HUES48 (cell line): ENCODE measurements around the gene TRAF4.

Experiments used
- H3K27ac ChIP-seq: one replicate; pipeline ENCODE4 v1.7.0; 2013; ENCODE audit warnings: low read depth, low read length, inconsistent platforms
- H3K27me3 ChIP-seq: 2 replicates; pipeline ENCODE4 v1.6.1; 2013; ENCODE audit warnings: mild to moderate bottlenecking, low read length; ENCODE audit not compliant: control insufficient read depth, insufficient read depth
- H3K36me3 ChIP-seq: 2 replicates; pipeline ENCODE4 v1.6.1; 2013; ENCODE audit warnings: low read length; ENCODE audit not compliant: control insufficient read depth, insufficient read depth
- H3K4me1 ChIP-seq: 2 replicates; pipeline ENCODE4 v1.6.1; 2013; ENCODE audit warnings: mild to moderate bottlenecking, low read length; ENCODE audit not compliant: control insufficient read depth, insufficient read depth
- H3K4me3 ChIP-seq: 2 replicates; pipeline ENCODE4 v1.5.1; 2013; ENCODE audit warnings: mild to moderate bottlenecking, low read depth, low read length
- H3K9ac ChIP-seq: 2 replicates; pipeline ENCODE4 v1.6.1; 2013; ENCODE audit warnings: mild to moderate bottlenecking, low read depth, low read length, moderate library complexity
- H3K9me3 ChIP-seq: 2 replicates; pipeline ENCODE4 v1.6.1; 2013; ENCODE audit warnings: low read length; ENCODE audit not compliant: control insufficient read depth, insufficient read depth

The TRAF4 gene

DNA sequence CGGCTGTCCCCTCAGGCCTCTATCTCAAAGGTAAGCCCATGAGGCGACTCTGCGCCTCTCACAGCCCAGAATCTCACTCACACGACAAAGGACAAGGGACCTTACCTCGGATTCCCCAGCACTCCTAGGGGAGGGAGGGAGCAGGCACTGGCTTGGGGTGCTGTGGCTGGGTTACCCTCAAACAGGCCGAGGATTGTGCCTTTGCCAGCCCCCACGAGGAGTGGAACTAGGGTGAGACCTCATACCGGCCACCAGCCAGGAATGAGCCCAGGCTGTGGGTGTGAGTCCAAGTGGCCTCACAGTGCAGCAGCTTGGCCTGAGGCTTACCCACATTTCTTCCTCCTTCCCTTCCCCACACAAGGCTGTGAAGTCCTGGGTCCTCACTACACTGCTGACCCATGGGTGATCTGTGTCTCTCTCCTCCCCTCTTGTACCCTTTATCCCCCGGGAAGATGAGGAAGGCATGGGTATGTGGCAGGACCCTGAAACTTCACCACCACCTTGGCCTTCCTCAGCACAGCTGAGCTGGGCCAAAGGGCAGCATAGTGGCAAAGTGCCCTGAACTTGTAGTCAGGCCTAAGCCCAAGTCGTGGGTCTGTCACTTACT lies 38.0 kb upstream of the TRAF4 start:
- Histone ChIP-seq H3K4me3 (no peak overlapping the region), H3K9me3 (no peaks in the 10 kb centered on the region), H3K36me3 (peaks cover 39% of the 10 kb centered on the region), H3K4me1 (no peaks in the 10 kb centered on the region), H3K27me3 (no peaks in the 10 kb centered on the region), H3K27ac (peak overlapping the region; percentile 36), H3K9ac (no peak overlapping the region)

DNA sequence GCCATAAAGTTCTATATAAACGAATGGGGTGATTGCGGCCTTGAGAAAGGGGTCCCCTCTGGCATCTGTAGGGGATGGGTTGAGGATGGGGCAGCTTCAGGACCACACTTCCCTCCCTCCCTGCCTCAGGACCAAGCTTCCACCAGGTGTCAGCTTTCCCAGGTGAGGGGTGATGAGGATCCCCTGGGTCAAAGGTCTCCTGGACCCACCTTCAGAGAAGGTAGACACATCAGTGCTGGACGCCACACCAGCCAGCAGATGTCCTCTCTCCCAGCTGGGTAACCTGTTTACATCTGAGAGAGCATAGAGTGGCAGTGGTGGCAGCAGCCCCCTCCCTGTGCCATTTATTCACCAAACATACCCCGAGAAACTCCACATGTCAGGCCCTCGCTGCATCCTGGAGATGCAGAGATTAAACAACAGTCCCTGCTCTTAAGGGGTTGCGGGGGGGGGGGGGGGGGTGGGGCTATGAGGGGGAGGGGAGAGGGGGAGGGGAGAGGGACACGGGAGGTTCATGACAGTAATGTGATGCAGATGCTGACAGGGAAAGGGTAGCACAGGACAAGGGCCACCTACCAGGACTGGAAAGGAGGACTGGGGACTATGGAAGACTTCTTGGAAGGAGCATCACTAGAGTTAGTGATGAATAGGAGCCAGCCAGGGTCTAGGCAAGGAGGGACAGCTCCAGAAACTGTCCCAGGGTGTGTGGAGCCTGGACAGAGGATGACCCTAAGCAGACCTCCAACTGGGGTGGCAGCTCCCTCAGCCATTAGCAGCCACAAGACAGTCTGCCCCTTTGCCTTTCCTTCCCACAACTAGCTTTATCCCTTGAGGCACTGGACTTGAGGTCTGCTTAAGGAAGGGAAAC lies 37.1 kb upstream of the TRAF4 start:
- no peaks in the 10 kb centered on the region for H3K4me1 ChIP-seq
- H3K36me3 ChIP-seq, result peaks cover 30% of the 10 kb centered on the region
- no peak overlapping the region for H3K9ac ChIP-seq
- H3K4me3 ChIP-seq, result no peak overlapping the region
- no peak overlapping the region for H3K27ac ChIP-seq
- H3K9me3 ChIP-seq, result no peaks in the 10 kb centered on the region
- no peaks in the 10 kb centered on the region for H3K27me3 ChIP-seq

DNA sequence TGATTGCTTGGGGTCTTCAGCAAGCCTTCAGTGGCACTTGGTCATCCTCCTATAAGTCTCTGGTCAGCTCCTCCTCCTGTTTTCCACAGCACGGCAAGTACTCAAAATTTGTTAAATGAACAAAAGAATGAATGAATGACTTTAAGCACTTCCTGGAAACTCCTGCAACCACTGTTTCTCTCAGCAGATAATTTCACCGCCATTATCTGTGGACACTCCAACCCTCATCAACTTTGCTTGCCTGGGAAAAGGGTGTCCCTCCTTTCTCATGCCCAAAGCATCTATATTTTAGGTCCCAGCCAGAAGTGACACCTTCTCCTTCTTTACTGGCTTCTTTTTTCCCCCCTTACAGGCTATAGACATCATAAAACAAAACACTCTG lies 36.5 kb upstream of the TRAF4 start:
- Histone ChIP-seq H3K27ac (no peak overlapping the region), H3K36me3 (peaks cover 24% of the 10 kb centered on the region), H3K9me3 (no peaks in the 10 kb centered on the region), H3K9ac (no peak overlapping the region), H3K27me3 (no peaks in the 10 kb centered on the region), H3K4me3 (no peak overlapping the region), H3K4me1 (peaks cover under 1% of the 10 kb centered on the region; the same call in 1 of the 2 replicates)

DNA sequence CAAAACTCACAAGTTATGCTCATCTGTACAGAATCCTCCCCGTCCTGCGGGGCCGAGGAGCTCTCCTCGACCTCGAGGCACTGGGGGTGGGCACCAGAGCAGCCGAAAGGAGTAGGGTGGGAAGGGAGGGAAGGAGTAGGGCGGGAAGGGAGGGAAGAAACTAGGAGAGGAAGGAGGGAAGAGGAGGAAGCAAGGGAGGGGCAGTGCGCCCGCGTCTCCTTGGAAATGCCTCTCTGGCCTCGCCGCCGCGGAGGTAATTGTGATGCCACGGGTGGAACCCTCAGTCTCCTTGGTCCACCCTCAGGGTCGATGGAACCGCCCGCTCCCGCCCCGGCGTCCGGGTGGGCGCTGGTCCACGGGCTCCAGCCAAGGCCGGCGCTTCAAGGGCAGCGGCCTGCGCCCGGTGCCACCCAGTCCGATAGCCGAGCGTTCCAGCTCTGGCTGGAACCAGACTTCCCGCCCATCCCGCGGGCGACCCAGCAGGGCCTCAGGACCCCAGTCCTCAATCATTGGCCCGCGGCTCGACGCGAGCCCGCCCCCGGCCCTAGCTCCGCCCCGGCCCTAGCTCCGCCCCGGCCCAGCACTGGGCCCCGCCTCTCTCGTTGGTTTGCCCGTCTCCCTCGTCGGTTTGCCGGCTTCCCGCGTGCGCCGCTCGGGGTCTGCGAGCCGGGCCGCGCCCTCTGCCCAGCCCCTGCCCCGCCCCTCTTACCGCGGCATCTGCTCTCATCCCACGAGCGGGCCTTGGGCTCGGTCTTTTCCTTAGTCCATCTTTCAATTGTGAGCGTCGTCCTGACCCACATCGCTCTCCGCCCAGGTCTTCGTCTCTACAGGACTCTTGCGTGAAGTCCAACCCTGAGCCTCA lies 32.7 kb upstream of the TRAF4 start:
- H3K4me1 ChIP-seq, result peaks cover 8% of the 10 kb centered on the region
- peak overlapping the region; percentile 98 for H3K27ac ChIP-seq
- H3K4me3 ChIP-seq, result peak overlapping the region; percentile 88
- peak overlapping the region; percentile 95 for H3K9ac ChIP-seq
- peaks cover 30% of the 10 kb centered on the region for H3K36me3 ChIP-seq
- no peaks in the 10 kb centered on the region for H3K9me3 ChIP-seq
- no peaks in the 10 kb centered on the region for H3K27me3 ChIP-seq

DNA sequence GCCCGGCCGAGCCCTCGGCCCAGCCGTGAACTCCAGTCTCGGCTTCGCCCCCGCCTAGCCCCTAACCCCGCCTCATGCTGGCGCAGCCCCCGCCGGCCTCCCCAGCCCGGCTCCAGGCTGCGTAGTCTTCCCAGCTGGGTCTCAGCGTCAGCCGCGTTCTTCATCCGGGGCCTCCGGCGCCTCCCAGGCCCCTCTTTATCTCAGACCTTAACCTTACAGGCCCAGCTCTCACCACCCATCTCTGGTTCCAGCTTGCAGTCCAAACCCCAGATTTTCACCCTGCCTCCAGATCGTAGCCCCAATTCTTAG lies 32.1 kb upstream of the TRAF4 start, which contains the start of gene PROCA1:
Gene PROCA1 (minus strand): TSS at position 166 of the 309 bp plus-strand sequence. CDS start 228 bp downstream, outside the sequence.
- H3K4me3 ChIP-seq, result peak within 1 kb of the TSS; percentile 88
- H3K27me3 ChIP-seq, result no peaks in the 10 kb centered on the region
- H3K9ac ChIP-seq, result peak within 1 kb of the TSS; percentile 95
- H3K27ac ChIP-seq, result peak within 1 kb of the TSS; percentile 98
- no peaks in the 10 kb centered on the region for H3K9me3 ChIP-seq
- H3K4me1 ChIP-seq, result peaks cover 8% of the 10 kb centered on the region
- H3K36me3 ChIP-seq, result peaks cover 32% of the 10 kb centered on the region

DNA sequence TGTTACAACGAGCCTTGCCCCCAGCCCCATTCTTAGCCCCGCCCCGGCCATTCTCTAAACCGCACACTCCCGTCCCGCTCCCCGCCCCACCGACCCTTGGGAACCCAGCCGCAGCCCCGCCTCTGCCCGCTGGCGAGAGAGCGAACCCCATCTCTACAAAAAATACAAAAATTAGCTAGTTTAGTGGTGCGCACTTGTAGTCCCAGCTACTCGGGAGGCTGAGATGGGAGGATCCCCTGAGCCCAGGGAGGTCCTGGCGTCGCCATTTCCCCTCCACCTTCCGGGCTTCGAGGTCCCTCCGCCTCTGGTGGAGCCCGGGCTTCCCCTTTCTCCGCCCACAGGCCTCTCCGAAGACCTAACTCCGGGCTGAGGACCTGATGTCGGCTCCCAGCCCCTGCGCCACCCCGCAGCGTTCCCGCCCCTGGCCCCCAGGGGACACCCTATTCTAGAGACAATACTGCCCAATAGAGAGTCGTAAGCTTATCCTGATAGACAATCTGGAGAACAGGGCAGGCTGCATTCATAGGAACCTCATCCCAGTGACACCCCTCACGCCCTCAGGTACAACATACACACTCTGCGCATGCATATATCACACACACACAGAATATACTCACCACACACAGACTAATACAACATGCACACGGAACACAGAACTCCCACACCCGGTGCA lies 31.6 kb upstream of the TRAF4 start:
- Histone ChIP-seq H3K4me1 (peaks cover 8% of the 10 kb centered on the region), H3K4me3 (peak overlapping the region; percentile 88), H3K9me3 (no peaks in the 10 kb centered on the region), H3K27ac (peak overlapping the region; percentile 95), H3K36me3 (peaks cover 32% of the 10 kb centered on the region), H3K9ac (peak overlapping the region; percentile 70), H3K27me3 (no peaks in the 10 kb centered on the region)

DNA sequence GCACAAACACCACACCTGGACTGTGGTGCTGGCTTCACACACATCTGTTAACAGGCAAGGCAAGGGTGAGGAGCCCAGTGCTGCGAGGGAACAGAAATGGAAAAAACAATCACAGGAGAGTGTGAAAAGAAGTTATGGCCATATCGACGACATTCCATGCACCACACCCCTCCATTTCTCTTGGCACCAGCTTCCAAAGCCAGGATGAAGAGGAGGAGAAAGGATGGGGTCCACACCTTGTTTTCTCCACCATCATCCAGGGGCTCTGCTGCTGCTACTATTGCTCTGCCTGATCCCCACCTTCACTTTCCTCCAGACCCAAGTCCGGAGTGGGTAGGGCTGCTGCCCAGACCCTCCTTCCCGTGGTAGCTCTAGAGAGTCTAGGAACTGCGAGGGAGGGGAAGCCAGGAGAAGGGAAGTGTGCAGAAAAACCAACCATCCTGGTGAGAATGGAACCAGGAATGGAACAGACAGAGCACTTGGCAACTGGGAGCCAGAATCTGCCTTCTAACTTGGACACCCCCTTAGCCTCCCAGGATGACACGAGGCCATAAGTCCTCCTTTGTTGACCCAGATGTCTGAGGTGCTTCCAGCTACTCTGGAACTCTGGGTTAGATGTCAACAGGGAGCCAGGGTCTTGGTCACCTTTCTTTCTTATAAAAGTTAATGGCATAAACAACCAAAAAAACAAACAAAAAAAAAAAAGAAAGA lies 31.0 kb upstream of the TRAF4 start:
- Histone ChIP-seq H3K27ac (peak overlapping the region; percentile 95), H3K4me1 (peaks cover 8% of the 10 kb centered on the region), H3K4me3 (peak overlapping the region; percentile 88), H3K9me3 (no peaks in the 10 kb centered on the region), H3K36me3 (peaks cover 32% of the 10 kb centered on the region), H3K9ac (no peak overlapping the region), H3K27me3 (no peaks in the 10 kb centered on the region)

DNA sequence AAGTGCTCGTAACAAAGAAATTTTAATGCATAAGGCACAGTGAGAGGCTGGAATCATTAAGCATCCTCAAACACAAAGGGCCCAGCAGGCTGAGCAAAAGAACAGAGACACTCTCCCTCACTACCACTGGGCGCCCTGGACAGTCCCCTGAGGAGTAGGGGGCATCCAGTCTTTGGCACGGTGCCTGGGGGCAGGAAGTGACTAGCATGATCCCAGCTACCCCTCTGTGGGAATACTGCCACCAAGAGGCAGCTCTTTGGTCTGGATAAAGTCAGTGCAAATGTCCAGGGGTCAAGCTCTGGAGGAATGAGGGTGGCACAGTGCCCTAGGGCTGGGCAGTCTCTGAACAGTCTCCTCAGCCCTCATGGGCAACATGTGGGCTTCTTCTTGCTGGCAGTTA lies 29.5 kb upstream of the TRAF4 start:
- Histone ChIP-seq H3K36me3 (peaks cover 32% of the 10 kb centered on the region), H3K9me3 (no peaks in the 10 kb centered on the region), H3K4me3 (no peak overlapping the region), H3K27ac (no peak overlapping the region), H3K9ac (no peak overlapping the region), H3K4me1 (peaks cover 12% of the 10 kb centered on the region), H3K27me3 (no peaks in the 10 kb centered on the region)

DNA sequence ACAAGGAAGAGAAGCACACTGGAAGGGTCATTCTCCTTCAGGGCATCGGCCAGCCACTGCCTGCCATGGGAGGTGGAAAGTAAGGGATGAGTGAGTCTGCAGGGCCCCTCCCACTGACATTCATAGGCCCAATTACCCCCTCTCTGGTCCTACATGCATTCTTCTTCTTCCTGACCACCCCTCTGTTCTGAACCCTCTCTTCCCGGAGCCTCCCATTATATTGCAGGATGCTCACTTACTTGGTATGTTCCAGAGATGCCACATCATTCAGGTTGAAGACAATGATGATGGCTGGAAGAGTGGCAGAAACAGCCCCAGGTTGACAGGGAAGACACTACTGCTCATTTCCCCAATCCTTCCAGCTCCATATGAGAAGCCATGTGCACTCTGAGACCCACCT lies 28.6 kb upstream of the TRAF4 start:
- no peaks in the 10 kb centered on the region for H3K27me3 ChIP-seq
- no peak overlapping the region for H3K27ac ChIP-seq
- peaks cover 12% of the 10 kb centered on the region for H3K4me1 ChIP-seq
- no peak overlapping the region for H3K4me3 ChIP-seq
- H3K36me3 ChIP-seq, result peaks cover 32% of the 10 kb centered on the region
- no peak overlapping the region for H3K9ac ChIP-seq
- no peaks in the 10 kb centered on the region for H3K9me3 ChIP-seq
